DMS 273 (cell line): Measurements from ENCODE around the gene RFX2.

Source experiments
- DNase-seq: peaks from one replicate; lab custom pipeline; 2025; ENCODE audit not compliant: unreplicated experiment; lab: John Stamatoyannopoulos, UW

Gene RFX2

GRCh38 chr19:6105444-6105843, 4.9 kb downstream of the RFX2 start:
- no peak for DNase-seq

- no peak for DNase-seq
These were observed 6.4 kb downstream of the RFX2 start for GRCh38 chr19:6103894-6104293.

GRCh38 chr19:6103217-6103644, 7.1 kb downstream of the RFX2 start:
- DNase-seq, result peak; percentile 90

- DNase-seq, result no peak
These were observed 8.3 kb downstream of the RFX2 start for GRCh38 chr19:6101991-6102390.

- DNase-seq, result no peak
These were observed 8.9 kb downstream of the RFX2 start for GRCh38 chr19:6101291-6101825.

GRCh38 chr19:6100284-6100915, 9.9 kb downstream of the RFX2 start:
- DNase-seq, result no peak

- DNase-seq, result peak; percentile 96
These were observed 10.7 kb downstream of the RFX2 start for GRCh38 chr19:6099599-6099998.

- no peak for DNase-seq
These were observed 11.3 kb downstream of the RFX2 start for GRCh38 chr19:6099033-6099432.

GRCh38 chr19:6098574-6098973, 11.7 kb downstream of the RFX2 start:
- no peak for DNase-seq

GRCh38 chr19:6097911-6098310, 12.4 kb downstream of the RFX2 start:
- DNase-seq, result no peak

GRCh38 chr19:6095760-6096159, 14.5 kb downstream of the RFX2 start:
- DNase-seq, result peak; percentile 88

- DNase-seq, result peak; percentile 93
These were observed 17.7 kb downstream of the RFX2 start for GRCh38 chr19:6092329-6093286.

- no peak for DNase-seq
These were observed 18.5 kb downstream of the RFX2 start for GRCh38 chr19:6091771-6092291.

- DNase-seq, result no peak
These were observed 19.7 kb downstream of the RFX2 start for GRCh38 chr19:6090634-6091033.

GRCh38 chr19:6088602-6089049, 21.7 kb downstream of the RFX2 start:
- no peak for DNase-seq

GRCh38 chr19:6087074-6087571, 23.2 kb downstream of the RFX2 start:
- peak; percentile 64 for DNase-seq

- no peak for DNase-seq
These were observed 24.1 kb downstream of the RFX2 start for GRCh38 chr19:6086068-6086788.

- no peak for DNase-seq
These were observed 25.5 kb downstream of the RFX2 start for GRCh38 chr19:6084821-6085220.

GRCh38 chr19:6079107-6079506, 31.2 kb downstream of the RFX2 start:
- no peak for DNase-seq

GRCh38 chr19:6078068-6078467, 32.2 kb downstream of the RFX2 start:
- no peak for DNase-seq
